Calu3 (cell line): ENCODE data around the gene PJA1. TPM values are rescaled to one million over a fixed set of nuclear protein-coding genes. Genes with fewer than 3 reads are reported as not detected.

Source experiments
- BruUV-seq: library from RNA; stranded (reverse); fragments of 400-500 nt; replicated peaks from 2 replicates; lab custom pipeline; 2021; lab: Mats Ljungman, UMichigan
- CTCF ChIA-PET: fragments of 300-600 bp; sonication (Branson Sonifier 250); formaldehyde crosslinking; loops from one replicate; lab custom pipeline; 2022; ENCODE audit warnings: antibody characterized with exemption; lab: Charles Lee
- DNase-seq: peaks from one replicate; pipeline ENCODE4 v3.0.0; 2022
- H3K27ac Mint-ChIP-seq: one replicate; pipeline ENCODE4 v1.8.0; 2022; ENCODE audit warnings: mixed read lengths; ENCODE audit not compliant: unreplicated experiment
- H3K27me3 Mint-ChIP-seq: one replicate; pipeline ENCODE4 v1.8.0; 2022; ENCODE audit warnings: mixed read lengths; ENCODE audit not compliant: unreplicated experiment
- H3K36me3 Mint-ChIP-seq: one replicate; pipeline ENCODE4 v1.8.0; 2022; ENCODE audit warnings: mild to moderate bottlenecking, moderate library complexity, mixed read lengths; ENCODE audit not compliant: insufficient read depth, unreplicated experiment
- H3K4me1 Mint-ChIP-seq: one replicate; pipeline ENCODE4 v1.8.0; 2022; ENCODE audit warnings: mild to moderate bottlenecking, low read depth, mixed read lengths; ENCODE audit not compliant: unreplicated experiment
- H3K4me3 Mint-ChIP-seq: one replicate; pipeline ENCODE4 v1.8.0; 2022; ENCODE audit warnings: mild to moderate bottlenecking, low read depth, moderate library complexity, mixed read lengths; ENCODE audit not compliant: unreplicated experiment
- H3K9me3 Mint-ChIP-seq: one replicate; pipeline ENCODE4 v1.8.0; 2022; ENCODE audit warnings: low read depth, mixed read lengths; ENCODE audit not compliant: unreplicated experiment
- intact Hi-C: fragments of 100-400 bp; cut with micrococcal nuclease; formaldehyde crosslinking; loops from one replicate; pipeline ENCODE4 v1.10.0; 2022; ENCODE audit not compliant: unreplicated experiment
- total RNA-seq: library from RNA; stranded (reverse); gene quantifications from 2 replicates; pipeline ENCODE4 v1.2.3, GENCODE V29; 2022
- TF ChIP-seq, protein P1 (sequence below): fragments of 200-600 bp; IDR thresholded peaks from one replicate; pipeline ENCODE4 v1.8.0; 2022; ENCODE audit warnings: antibody characterized with exemption; ENCODE audit not compliant: unreplicated experiment

Gene PJA1
- total RNA-seq, 1 experiment from 2014 or later = 45.6 TPM

- CTCF ChIA-PET = no interaction called here
- no TSS peak for BruUV-seq
- H3K4me3 Mint-ChIP-seq = no peak overlapping the region
- TF ChIP-seq, protein P1, sequence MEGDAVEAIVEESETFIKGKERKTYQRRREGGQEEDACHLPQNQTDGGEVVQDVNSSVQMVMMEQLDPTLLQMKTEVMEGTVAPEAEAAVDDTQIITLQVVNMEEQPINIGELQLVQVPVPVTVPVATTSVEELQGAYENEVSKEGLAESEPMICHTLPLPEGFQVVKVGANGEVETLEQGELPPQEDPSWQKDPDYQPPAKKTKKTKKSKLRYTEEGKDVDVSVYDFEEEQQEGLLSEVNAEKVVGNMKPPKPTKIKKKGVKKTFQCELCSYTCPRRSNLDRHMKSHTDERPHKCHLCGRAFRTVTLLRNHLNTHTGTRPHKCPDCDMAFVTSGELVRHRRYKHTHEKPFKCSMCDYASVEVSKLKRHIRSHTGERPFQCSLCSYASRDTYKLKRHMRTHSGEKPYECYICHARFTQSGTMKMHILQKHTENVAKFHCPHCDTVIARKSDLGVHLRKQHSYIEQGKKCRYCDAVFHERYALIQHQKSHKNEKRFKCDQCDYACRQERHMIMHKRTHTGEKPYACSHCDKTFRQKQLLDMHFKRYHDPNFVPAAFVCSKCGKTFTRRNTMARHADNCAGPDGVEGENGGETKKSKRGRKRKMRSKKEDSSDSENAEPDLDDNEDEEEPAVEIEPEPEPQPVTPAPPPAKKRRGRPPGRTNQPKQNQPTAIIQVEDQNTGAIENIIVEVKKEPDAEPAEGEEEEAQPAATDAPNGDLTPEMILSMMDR = no peak
- no peaks in the 10 kb centered on the region for H3K4me1 Mint-ChIP-seq
- H3K9me3 Mint-ChIP-seq = no peaks in the 10 kb centered on the region
- no peak overlapping the region for H3K27ac Mint-ChIP-seq
- intact Hi-C loops = no loop called here
- H3K27me3 Mint-ChIP-seq = peaks cover 23% of the 10 kb centered on the region
- DNase-seq = no peak
- no peaks in the 10 kb centered on the region for H3K36me3 Mint-ChIP-seq
These were observed 13.3 kb upstream of the PJA1 start for GRCh38 chrX:69178592-69178991.

DNA sequence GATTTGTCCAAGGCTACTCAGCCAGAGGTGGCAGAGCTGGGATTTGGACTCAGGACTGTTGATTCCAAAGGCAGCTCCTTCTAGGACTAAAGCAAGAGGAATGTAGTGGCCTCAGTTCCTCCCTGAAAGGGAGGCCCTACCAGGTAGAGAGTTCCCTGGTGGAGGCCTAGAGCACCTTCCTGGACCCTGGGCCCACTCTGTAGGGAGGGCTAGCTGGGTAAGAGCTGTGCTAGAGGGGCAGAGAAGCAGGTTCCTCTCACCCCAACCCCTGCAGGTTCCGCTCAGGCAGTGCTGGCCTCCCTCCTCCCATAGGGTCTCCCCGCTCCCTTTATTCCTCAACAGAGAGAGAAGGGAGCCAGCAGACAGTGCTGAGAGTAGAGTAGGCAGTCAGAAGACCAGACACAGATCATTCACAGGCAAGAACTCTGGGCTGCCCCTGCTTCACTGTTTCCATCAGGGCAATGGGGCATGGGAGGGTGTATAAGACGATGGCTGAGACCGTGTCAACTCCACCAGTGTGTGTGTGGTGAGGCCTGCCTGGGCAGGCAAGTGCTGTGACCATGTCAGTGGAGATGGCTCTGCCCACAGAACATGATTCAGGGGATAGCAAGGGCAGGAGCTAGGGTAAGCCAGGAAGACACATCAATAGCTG is 12.4 kb upstream of the PJA1 start:
- no peak for DNase-seq
- H3K36me3 Mint-ChIP-seq = no peaks in the 10 kb centered on the region
- intact Hi-C loops = no loop called here
- BruUV-seq = no TSS peak
- no peak overlapping the region for H3K27ac Mint-ChIP-seq
- no peaks in the 10 kb centered on the region for H3K9me3 Mint-ChIP-seq
- CTCF ChIA-PET = no interaction called here
- H3K4me3 Mint-ChIP-seq = no peak overlapping the region
- H3K4me1 Mint-ChIP-seq = no peaks in the 10 kb centered on the region
- H3K27me3 Mint-ChIP-seq = peaks cover 23% of the 10 kb centered on the region
- TF ChIP-seq, protein P1 = no peak

- H3K36me3 Mint-ChIP-seq = no peaks in the 10 kb centered on the region
- TF ChIP-seq, protein P1 = no peak
- CTCF ChIA-PET = no interaction called here
- no TSS peak for BruUV-seq
- H3K4me3 Mint-ChIP-seq = no peak overlapping the region
- intact Hi-C loops = no loop called here
- no peak overlapping the region for H3K27ac Mint-ChIP-seq
- no peak for DNase-seq
- H3K4me1 Mint-ChIP-seq = no peaks in the 10 kb centered on the region
- peaks cover 14% of the 10 kb centered on the region for H3K27me3 Mint-ChIP-seq
- no peaks in the 10 kb centered on the region for H3K9me3 Mint-ChIP-seq
These were observed 10.8 kb upstream of the PJA1 start for GRCh38 chrX:69176053-69176452.

DNA sequence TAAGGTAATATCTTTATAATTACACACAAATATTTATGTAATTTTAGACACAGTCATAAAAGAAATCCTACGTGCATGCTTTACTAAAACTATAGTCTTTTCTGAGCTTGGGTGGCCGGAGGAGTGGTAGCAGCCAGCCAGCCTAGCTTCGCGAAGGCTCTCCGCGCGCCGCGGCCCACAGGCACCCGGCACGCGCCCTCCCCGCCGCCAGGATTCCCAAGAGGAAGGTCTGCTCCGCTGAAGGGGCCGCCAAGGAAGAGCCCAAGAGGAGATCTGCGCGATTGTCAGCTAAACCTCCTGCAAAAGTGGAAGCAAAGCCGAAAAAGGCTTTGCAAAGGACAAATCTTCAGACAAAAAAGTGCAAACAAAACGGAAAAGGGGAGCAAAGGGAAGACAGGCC is 8.7 kb upstream of the PJA1 start:
- CTCF ChIA-PET = no interaction called here
- Mint-ChIP-seq H3K27me3 (no peaks in the 10 kb centered on the region), H3K4me3 (no peak overlapping the region), H3K36me3 (no peaks in the 10 kb centered on the region), H3K4me1 (no peaks in the 10 kb centered on the region), H3K9me3 (no peaks in the 10 kb centered on the region), H3K27ac (no peak overlapping the region)
- intact Hi-C loops = no loop called here
- DNase-seq = no peak
- TF ChIP-seq, protein P1 = no peak
- BruUV-seq = no TSS peak
